GM12878 (cell line): Measurements from ENCODE around the gene OR6M1.

ENCODE experiments used
- ATF3 ChIP-seq: IDR thresholded peaks from 2 replicates; pipeline ENCODE4 v1.6.1; 2011; ENCODE audit warnings: low read depth, mild to moderate bottlenecking, low read length, moderate library complexity, borderline replicate concordance; ENCODE audit errors: extremely low read depth
- BHLHE40 ChIP-seq, 2 experiments: fragments of 450-650 bp in 1 of 2; IDR thresholded peaks; 2 replicates each; pipeline ENCODE4 v1.6.1; 2011 to 2017; ENCODE audit warnings: low read depth in 2 of 2, borderline replicate concordance in 1 of 2, improper control_type of control experiment in 1 of 2, low read length in 1 of 2, mild to moderate bottlenecking in 1 of 2
- BRCA1 ChIP-seq: IDR thresholded peaks from 2 replicates; pipeline ENCODE4 v1.6.1; 2011; ENCODE audit warnings: low read depth, low read length, improper control_type of control experiment
- CHD1 ChIP-seq: IDR thresholded peaks from 2 replicates; pipeline ENCODE4 v1.6.1; 2012; ENCODE audit warnings: low read depth, low read length, improper control_type of control experiment
- CTCF ChIP-seq, 3 experiments: IDR thresholded peaks in 2 of 3; conservative IDR thresholded peaks in 1 of 3; 2 replicates each; pipeline ENCODE4 v1.5.1; 2011; ENCODE audit warnings: low read depth in 3 of 3, low read length in 3 of 3, mild to moderate bottlenecking in 3 of 3, control low read depth in 2 of 3, moderate library complexity in 2 of 3, inconsistent platforms in 1 of 3, mixed read lengths in 1 of 3; ENCODE audit not compliant: control insufficient read depth in 2 of 3, insufficient read depth in 1 of 3; ENCODE audit errors: extremely low read depth in 1 of 3
- E2F4 ChIP-seq: IDR thresholded peaks from 2 replicates; pipeline ENCODE4 v1.6.1; 2012; ENCODE audit warnings: low read depth, low read length, improper control_type of control experiment
- EZH2 ChIP-seq: IDR thresholded peaks from 2 replicates; pipeline ENCODE4 v1.6.1; 2012; ENCODE audit warnings: low read depth, mild to moderate bottlenecking, control low read depth, inconsistent platforms, low read length, borderline replicate concordance; ENCODE audit not compliant: control insufficient read depth
- GABPA ChIP-seq: IDR thresholded peaks from 2 replicates; pipeline ENCODE4 v1.6.1; 2014; ENCODE audit warnings: antibody characterized with exemption, low read depth, mild to moderate bottlenecking, inconsistent platforms
- RAD51 ChIP-seq: fragments of 450-650 bp; IDR thresholded peaks from 2 replicates; pipeline ENCODE4 v1.6.1; 2016; ENCODE audit warnings: moderate library complexity, mild to moderate bottlenecking, inconsistent platforms
- REST ChIP-seq: IDR thresholded peaks from 2 replicates; pipeline ENCODE4 v1.6.1; 2012; ENCODE audit warnings: mild to moderate bottlenecking, low read depth, low read length
- TAF1 ChIP-seq: IDR thresholded peaks from 2 replicates; pipeline ENCODE4 v1.6.1; 2011; ENCODE audit warnings: mild to moderate bottlenecking, low read depth, low read length, borderline replicate concordance
- ZNF384 ChIP-seq: IDR thresholded peaks from 2 replicates; pipeline ENCODE4 v1.6.1; 2012; ENCODE audit warnings: low read depth, mild to moderate bottlenecking, low read length, improper control_type of control experiment, borderline replicate concordance

- TF ChIP-seq CHD1 (no peak), ATF3 (no peak), GABPA (no peak), CTCF (IDR thresholded peaks at IDR 0.05 in 2 of 3, conservative IDR thresholded peaks at IDR 0.05 in 1 of 3; ENCODE audit: control insufficient read depth in 2 of 3, extremely low read depth in 1 of 3, insufficient read depth in 1 of 3, low read depth in 3 of 3, low read length in 3 of 3) (no peak), REST (no peak), E2F4 (no peak), ZNF384 (no peak), RAD51 (no peak; the same call in 1 of the 2 replicates), TAF1 (no peak), EZH2 (no peak), BHLHE40 (IDR thresholded peaks at IDR 0.05; ENCODE audit: borderline replicate concordance in 1 of 2, low read depth in 2 of 2, low read length in 1 of 2) (no peak), BRCA1 (no peak)
These were observed 6.7 kb downstream of the OR6M1 start for GRCh38 chr11:123799438-123799837.
